GM13976 (cell line): Measurements from ENCODE around the gene F7.
"Not testable (repeated sequence)": the region's sequence is repeated elsewhere in the genome, so short reads cannot be mapped to it uniquely, and the experiment has no call there.

Experiments used
- DNase-seq: peaks from one replicate; pipeline ENCODE4 v3.0.0; 2012; ENCODE audit warnings: low spot score
- in situ Hi-C: fragments of 300-500 bp; cut with MboI; formaldehyde crosslinking; loops from one replicate; pipeline ENCODE4 v1.12.0; 2022; ENCODE audit warnings: low sequenced_read_pairs, mixed read lengths, inconsistent platforms; ENCODE audit not compliant: unreplicated experiment
- TF ChIP-seq, protein P1 (sequence below): IDR thresholded peaks from 2 replicates; pipeline ENCODE4 v1.5.1; 2012; ENCODE audit warnings: borderline replicate concordance, mild to moderate bottlenecking; ENCODE audit not compliant: insufficient read depth; ENCODE audit errors: extremely low read depth, missing control alignments, control extremely low read depth

The F7 gene

DNA sequence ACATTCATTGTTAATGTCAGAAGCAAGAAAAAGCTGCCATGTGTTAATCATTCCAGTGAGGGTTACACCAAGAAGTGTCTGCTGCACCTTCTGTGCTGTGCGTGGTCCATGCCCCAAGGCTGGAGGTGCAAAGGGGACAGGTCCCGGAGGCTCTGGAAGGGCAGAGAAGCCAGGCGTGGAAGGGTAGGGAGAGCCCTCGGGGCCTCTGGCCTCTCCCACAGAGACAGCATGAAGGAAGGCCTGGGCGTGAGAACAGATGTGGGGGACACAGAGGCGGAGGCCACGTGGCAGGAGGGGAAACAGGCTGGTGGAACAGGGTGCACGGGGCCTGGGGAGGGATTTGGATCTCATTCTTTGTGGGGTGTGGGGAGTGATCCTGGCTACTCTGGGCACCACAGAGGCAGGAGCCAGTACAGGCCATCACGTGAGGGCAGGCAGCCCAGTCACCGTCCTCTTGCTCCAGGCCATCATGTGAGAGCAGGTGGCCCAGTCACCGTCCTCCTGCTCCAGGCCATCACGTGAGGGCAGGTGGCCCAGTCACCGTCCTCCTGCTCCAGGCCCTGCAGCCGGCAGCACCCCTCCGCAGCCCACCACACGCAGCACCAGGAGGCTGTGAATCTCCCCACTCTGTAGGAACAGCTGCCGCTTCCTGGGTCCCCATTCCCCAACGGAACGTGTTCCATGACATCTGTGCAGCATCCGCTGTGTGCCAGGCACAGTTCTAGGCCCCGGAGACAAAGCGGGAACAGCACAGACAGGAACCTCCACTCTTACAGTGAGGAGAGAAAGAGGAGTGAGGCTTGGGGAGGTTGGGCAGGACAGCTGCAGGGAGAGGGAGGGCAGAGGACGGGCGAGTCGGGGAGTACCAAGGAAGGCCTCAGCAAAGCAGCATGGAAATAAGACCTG, 10.2 kb upstream of the F7 start:
- in situ Hi-C loops: no loop called here
- TF ChIP-seq, protein P1, sequence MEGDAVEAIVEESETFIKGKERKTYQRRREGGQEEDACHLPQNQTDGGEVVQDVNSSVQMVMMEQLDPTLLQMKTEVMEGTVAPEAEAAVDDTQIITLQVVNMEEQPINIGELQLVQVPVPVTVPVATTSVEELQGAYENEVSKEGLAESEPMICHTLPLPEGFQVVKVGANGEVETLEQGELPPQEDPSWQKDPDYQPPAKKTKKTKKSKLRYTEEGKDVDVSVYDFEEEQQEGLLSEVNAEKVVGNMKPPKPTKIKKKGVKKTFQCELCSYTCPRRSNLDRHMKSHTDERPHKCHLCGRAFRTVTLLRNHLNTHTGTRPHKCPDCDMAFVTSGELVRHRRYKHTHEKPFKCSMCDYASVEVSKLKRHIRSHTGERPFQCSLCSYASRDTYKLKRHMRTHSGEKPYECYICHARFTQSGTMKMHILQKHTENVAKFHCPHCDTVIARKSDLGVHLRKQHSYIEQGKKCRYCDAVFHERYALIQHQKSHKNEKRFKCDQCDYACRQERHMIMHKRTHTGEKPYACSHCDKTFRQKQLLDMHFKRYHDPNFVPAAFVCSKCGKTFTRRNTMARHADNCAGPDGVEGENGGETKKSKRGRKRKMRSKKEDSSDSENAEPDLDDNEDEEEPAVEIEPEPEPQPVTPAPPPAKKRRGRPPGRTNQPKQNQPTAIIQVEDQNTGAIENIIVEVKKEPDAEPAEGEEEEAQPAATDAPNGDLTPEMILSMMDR: no peak

GRCh38 chr13:113096052-113096744, 9.4 kb upstream of the F7 start:
- in situ Hi-C loops: no loop called here
- TF ChIP-seq, protein P1: no peak
- DNase-seq: no peak

More for the DNA sequence above, 10.2 kb upstream of the F7 start:
- no peak for DNase-seq

GRCh38 chr13:113096745-113097305, 8.8 kb upstream of the F7 start:
- TF ChIP-seq, protein P1: no peak
- DNase-seq: no peak
- in situ Hi-C loops: no loop called here

DNA sequence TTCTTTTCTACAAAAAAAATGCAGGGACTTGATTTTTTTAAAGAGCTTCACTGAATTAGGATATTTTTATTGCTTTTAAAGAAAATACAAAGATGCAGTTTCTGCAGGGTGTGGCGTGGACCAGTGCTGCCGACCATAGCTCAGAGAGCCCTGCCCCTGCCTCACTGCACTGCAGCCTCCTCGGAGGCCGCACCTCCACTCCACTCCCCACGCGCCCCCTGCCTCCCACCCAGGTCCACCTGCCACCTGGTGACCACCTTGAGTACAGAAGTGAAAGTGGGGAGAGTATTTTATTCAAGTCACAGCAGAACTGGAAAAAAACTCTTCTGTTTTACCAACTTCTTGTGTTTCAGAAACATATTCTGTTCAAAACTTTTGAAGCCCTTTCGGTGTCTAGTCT, 7.9 kb upstream of the F7 start:
- TF ChIP-seq, protein P1: no peak
- in situ Hi-C loops: no loop called here
- DNase-seq: no peak

GRCh38 chr13:113098162-113098732, 7.3 kb upstream of the F7 start:
- in situ Hi-C loops: no loop called here
- TF ChIP-seq, protein P1: no peak
- DNase-seq: no peak

- TF ChIP-seq, protein P1: no peak
- DNase-seq: no peak
- in situ Hi-C loops: no loop called here
Measured at GRCh38 chr13:113099142-113099541, 6.4 kb upstream of the F7 start.

GRCh38 chr13:113102302-113102701, 3.3 kb upstream of the F7 start:
- DNase-seq, in situ Hi-C loops: not testable (repeated sequence)
